OCI-LY7 (cell line): Measurements from ENCODE around the gene RRP12.
"Not testable (repeated sequence)": the region's sequence is repeated elsewhere in the genome, so short reads cannot be mapped to it uniquely, and the experiment has no call there.

Experiments used
- CTCF ChIP-seq: fragments of 200-600 bp; sonication (generic); conservative IDR thresholded peaks from 2 replicates; pipeline ENCODE4 v1.5.1; 2014; ENCODE audit warnings: mild to moderate bottlenecking, antibody characterized with exemption, low read length, moderate library complexity, mixed read lengths
- EZH2phosphoT487 ChIP-seq: fragments of 200-600 bp; sonication (generic); IDR thresholded peaks from 2 replicates; pipeline ENCODE4 v1.6.1; 2018; ENCODE audit warnings: low read depth, borderline replicate concordance, mild to moderate bottlenecking, mixed run types, antibody characterized with exemption, low read length, moderate library complexity, mixed read lengths

- TF ChIP-seq CTCF, EZH2phosphoT487: not testable (repeated sequence)
Measured at GRCh38 chr10:97423757-97424098, 22.6 kb upstream of the RRP12 start.
